SW480 (cell line): Measurements from ENCODE around the gene VOPP1.

Source experiments
- DNase-seq: peaks from one replicate; pipeline ENCODE4 v3.0.0-alpha.2; 2016; ENCODE audit warnings: low spot score

VOPP1 gene

DNA sequence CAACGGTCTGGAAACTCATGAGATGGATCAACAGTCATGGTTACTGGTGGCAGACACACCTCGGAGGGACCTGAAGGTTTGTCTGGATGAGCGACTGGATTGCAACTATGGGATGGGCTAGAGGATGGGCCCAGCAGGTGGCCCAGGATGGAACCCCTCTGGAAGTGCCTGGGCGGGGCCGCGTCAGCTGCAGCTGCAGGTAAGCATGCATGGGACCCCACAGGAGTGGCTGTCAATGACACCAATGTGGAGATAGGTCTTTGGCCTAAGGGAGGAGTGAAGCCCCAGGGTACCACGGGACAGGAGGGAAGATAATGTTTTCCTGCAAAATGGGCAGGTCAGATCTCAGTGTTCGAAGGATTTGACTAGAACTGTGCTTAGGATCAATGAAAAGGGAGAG is 103.8 kb downstream of the VOPP1 start:
- no peak for DNase-seq

DNA sequence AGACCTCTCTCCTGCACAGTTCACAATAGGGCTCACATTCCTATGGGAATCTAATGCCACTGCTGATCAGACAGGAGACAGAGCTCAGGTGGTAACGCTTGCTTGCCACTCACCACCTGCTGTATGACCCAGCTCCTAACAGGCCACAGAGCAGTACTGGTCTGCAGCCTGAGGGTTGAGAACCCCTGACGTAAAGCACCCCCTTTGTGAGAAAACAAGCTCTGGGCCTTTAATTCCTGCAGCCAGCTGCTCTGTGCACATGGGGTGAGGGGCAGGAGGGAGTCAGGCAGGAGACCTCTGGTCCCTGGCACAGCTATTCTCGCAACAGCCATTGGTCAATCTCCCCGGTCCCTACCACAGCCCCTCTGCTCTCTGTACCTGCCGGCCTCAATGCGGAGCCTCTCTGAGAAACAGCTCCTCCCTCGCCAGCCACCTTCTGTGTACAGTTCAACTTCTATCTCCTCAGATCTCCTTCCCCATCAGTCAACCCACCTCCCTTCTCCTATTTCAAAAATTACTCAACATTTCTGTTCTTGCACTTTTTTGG is 105.2 kb downstream of the VOPP1 start:
- no peak for DNase-seq

DNA sequence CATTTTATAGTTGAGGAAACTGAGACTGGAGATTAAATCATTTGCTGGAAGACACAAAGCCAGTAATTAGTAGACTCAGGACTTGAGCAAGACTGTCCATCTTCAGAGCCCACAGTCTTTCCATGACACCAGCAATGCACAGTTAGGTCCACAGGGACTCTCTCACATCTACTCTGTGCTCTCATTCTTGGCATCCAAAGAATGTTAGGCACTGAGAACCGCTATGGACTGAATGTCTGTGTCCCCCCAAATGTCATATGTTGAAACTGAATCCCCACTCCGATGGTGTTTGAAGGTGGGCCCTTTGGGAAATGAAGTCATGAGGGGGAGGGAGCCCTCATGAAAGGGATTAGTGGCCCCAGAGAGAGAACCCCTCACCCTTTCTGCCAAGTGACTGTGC is 106.6 kb downstream of the VOPP1 start:
- no peak for DNase-seq

DNA sequence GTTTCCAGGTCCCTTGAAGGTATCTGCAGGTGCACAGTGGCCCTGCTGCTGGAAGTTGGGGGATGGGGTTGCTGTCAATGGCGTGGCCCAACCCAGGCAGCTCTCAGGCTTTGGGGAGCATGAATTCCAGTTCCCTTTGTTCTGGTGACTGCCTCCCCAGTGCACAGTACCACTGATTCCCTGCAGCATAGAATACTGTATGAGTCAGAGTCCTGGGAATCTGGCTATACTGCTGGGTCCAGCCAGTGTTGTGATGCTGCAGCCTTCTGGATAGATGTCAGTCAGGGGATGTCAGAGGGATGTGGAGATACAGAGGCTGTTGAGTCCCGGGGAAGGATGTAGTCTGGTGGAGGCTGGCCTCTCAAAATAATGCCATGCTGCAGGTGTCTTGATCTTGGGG is 107.9 kb downstream of the VOPP1 start:
- DNase-seq, result no peak

DNA sequence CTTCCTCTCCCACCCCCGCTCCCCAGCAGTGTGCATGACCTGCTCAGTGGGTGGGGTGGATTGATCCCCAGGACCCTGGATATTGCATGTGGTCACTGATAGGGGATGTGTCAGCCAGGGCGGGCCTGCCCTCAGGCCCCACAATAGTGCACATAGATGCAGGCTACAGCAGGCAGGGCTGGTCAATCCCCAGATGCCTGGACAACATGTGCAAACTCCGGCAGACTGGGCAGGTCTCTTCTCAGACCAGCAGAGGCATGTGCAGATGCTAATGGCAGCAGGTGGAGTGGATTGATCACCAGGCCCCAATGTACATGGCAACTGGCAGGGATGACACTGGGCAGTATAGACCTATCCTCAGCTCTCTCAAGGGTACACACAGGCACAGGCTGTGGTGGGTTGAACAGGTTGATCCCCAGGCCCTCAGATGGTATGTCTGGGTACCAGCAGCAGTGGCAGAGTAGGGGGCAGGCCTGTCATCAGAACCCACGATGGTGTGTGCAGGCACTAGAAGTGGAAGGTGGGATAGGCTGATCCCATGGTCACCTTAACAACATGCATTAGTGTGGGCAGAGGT is 108.5 kb downstream of the VOPP1 start:
- DNase-seq, result no peak

DNA sequence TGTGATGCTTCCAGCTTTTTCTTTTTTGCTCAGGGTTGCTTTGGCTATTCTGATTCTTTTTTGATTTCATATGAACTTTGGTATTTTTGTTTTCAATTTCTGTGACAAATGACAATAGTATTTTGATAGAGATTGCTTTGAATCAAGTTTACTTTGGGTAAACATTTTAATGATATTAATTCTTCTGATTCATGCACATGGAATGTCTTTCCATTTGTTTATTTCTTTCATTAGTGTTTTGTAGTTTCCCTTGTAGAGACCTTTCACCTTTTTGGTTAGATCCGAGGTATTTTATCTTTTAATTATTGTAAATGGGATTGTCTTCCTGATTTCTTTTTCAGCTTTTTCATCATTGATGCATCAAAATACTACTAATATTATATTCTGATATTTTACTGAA is 114.0 kb downstream of the VOPP1 start:
- DNase-seq, result no peak

DNA sequence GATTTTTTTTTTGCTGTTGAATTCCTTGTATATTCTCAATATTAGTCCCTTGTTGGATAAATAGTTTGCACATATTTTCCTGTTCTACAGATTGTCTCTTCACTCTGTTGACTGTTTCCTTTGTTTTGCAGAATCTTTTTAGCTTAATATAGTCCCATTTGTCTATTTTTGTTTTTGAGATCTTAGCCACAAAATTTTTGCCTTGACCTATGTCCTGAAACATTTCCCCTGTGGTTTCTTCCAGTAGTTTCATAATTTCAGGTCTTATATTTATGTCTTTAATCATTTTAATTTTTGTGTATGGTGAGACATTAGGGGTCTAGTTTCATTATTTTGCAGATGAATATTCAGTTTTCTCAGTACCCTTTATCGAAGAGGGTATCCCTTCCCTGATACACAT is 114.5 kb downstream of the VOPP1 start:
- DNase-seq, result no peak

DNA sequence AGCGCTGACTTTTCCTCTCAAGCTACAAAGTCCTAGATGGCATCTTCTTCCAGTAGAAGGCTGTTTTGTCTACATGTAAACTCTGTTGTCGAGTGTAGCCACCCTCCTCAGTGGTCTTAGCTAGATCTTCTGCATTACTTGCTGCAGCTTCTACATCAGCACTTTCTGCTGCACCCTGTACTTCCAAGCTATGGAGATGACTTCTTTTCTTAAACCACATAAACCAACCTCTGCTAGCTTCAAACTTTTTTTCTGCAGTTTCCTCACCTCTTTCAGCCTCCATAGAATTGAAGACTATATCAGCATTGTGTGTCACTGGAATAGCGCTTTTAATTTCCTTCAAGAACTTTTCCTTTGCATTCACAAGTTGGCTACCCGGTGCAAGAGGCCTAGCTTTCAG is 119.3 kb downstream of the VOPP1 start:
- no peak for DNase-seq

DNA sequence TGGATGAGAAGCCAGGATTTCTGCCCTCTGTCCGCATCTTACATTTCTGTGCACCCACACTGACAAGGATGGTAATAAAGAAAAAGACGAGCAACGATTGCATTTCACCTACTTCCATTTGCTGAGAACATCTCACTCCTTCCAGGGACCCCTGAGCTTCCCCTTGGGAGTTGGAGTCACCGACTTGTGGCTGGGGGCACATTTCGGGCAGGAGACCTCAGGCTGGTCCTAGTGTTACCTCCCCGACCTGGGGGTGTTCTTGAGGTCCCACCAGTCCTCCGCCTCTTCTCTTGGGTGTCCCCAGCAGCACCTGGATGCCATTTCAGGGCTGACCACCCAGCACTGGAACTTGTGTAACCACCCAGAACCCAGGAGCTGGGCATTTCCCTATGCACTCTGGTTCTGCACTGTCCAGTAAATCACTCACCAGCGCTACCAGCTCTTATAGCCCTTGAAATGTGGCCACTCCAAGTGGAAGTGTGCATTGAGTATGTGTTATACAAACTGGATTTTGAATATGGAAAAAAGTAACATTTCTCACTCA is 122.2 kb downstream of the VOPP1 start:
- DNase-seq, result no peak

DNA sequence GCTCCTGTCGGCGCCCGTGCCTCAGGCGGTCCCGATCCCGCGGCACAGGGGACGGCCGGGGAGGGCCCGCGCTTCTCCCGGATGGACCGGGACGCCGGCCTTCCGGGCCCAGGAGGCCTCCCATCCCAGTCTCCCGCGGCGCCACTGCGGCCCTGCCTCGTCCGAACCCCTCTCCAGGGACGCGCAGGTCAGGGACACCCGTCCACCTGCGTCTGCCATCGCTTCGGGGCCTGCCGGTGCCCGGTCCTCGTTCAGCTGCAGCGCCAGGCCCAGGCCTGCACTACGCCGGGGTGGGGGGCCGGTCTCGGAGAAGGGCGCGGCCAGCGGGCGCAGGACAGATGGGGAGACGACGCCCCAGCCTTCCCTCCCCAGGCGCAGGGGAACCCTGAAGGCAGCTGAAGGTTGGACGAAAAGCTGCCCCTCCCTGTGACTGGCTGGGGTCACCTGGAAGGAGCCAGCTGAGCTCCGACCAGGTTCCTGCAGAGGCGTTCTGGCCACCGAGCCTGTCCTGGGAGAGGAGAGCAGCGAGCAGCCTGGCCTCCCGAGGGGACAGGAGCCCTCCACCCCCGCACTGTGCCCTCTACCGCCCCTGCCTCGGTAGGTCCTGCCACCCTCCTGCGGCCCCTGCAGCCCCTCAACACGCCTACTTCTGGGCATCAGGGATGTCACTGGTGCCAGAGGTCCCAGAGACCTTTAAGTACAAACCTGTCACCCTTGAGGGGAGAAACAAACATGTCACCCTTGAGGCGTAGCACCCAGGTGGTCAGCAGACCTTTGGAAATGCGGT is 122.9 kb downstream of the VOPP1 start:
- DNase-seq, result no peak

DNA sequence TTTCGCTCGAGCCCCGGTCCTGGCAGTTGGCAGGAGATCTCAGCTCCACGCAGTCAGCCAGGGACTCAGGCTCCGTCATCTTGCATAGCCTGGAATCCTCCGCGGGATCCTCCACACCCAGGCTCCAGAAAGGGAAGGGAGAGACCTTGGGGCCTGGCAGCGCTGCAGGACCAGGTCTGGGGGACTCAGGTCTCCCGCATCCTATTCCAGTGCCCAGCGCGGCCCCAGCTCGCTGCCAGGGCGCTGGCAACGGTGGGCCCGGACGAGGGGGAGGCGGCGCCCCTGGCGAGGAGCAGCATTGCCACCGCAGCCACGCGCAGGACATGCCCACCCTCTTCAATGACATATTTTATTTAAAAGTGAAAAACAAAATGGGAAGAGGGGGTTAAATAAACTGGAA is 123.8 kb downstream of the VOPP1 start:
- DNase-seq, result no peak

DNA sequence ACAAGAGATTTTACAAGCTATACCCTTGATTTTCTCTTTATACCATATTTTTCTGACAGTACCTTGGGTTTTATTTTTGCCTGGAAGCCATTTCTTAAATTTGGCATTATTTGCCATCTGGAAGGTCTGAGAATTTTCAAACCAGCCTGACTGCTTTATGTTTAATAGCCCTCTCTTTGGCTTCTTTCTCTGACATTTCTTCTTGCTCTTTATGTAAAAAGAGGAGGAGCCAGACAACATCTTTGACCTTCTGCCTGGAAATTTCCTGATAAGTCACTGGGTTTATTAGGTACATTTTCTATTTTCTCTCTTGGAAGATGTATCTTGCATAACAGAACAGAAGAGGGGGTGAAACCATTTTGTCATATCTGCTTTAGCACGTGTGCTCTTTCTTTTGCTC is 127.5 kb downstream of the VOPP1 start:
- no peak for DNase-seq

DNA sequence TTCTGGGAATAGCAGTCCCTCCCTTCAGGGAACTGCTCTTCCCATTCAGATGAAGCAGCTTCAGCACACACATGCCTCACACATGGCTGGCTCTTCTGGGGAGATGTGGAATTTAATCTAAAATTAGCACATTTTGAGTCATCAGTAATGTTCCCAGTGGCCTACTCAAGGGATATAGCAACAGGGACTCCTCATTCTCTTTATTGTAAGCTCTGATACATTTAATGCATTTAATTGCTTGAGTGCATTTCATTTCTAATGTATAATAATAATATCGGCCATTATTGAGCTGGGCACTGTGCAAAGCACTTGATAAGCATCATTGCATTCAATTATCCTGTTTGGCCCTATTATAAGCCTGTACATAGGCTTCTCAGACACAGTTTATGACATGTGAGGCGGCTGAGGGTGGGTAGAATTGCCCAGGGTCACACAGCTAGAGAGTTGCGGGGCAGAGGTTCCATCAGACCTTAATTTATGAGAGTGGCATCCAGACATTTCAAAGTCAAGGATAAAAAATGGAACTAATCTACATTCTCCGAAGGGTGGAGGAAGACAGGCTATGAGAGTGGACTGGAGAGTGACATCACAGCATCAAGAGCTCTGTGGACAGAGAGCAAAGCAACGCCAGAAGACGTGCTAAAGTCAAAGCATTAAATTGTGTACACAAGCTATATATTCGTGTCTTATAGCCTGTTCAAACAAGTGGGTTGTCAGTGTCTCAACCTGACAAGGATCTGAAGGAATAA is 130.4 kb downstream of the VOPP1 start:
- no peak for DNase-seq

DNA sequence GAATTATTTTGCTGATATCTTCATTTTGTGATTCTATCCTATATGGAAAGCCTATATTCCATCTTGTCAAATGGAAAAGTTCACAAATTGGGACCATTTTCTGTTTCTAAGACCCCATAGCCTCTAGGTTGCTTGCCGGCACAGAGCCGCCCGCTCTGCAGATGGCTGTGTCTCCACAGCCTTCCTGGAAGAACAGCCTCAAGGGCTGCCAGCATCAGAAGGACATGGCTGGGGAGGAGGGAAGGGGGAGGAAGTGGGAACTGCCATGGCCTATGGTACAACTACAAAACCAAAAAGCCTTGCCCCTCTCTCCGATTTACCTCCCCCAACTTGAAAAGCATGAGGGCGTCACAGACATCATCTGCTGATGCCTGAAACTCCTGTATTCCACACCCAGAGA is 131.3 kb downstream of the VOPP1 start:
- DNase-seq, result no peak

DNA sequence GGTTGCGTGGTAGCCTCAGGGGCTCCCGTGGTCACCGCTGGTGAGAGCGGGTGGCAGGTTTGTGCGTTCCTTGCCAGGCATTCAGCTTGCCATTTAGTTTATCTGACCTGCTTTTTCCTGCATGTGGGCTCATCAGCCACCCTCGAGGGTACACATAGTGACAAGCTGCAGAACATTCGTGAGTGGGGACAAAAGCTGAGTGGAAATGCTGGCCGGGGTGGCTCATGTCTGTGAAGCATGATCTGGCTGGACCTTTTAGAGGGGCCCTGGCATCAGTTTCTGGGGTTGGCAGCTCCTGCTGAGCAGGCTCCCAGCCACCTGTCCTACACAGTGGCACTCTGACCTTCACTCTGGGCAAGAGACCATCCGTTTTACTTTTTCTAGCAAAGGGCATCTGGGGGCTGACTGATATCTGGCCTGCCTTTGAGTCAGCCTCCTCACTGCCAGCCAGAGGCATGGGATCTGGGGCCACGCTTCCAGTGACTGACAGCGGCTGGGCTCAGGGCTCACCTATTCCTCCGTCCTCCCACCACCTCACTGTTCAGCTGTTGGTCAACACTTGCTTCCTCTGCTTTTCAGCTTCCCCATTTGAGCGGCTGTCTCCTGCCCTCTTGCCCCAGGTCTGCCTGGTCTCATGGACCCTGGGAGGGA is 132.1 kb downstream of the VOPP1 start:
- no peak for DNase-seq

DNA sequence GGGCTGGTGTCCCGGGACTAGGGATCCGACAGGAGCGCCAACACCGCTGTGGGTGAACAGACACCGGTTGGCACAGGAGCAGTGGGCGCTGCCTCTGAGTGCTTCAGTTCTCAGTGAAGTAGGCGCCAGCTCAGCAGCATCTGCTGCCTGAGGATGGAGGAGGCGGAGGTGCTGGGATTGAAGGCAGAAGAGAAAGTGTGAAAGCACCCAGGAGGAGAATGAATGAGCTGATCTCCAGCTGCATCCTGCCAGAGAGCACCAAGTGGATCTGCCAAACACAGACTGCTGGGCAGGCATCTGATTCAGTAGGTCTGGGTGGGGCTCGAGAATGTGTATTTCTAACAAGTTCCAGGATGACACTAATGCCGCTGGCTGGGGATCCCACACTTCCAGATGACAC is 132.7 kb downstream of the VOPP1 start:
- DNase-seq, result no peak

DNA sequence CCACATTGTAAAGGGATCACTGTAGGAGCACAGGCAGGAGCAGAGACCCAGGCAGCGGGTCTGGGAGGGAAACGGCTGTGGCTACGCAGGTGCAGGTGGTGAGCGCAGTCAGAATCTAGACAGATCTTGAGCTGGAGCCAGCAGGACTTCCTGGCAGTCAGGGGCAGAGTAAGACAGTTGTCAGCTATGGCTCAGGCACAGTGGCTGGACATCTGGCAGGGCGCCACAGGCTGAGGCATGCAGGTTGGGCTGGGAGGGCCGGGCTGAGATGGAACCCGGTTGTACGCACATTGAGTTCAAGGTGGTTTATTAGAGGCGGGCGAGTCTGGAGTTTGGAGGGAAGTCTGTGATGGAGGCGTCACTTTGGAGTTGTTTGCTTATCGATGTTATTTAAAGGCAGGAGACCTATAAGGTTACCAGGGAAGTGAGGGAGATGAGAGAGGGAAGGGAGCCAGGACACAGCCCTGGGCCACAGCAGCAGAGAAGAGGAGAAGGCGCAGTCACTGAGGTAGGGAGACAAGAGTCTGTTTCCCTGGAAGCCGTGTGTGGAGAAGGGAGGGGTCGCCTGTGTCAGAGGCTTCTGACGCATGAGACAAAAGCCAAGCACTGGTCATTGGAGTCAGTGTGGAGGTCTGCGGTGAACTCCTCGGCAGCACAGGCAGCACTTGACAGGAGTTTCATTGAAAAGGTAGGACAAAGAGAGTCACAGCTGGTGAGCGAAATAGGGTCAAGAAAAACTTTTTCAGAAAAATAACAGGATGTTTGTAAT is 133.4 kb downstream of the VOPP1 start:
- no peak for DNase-seq

DNA sequence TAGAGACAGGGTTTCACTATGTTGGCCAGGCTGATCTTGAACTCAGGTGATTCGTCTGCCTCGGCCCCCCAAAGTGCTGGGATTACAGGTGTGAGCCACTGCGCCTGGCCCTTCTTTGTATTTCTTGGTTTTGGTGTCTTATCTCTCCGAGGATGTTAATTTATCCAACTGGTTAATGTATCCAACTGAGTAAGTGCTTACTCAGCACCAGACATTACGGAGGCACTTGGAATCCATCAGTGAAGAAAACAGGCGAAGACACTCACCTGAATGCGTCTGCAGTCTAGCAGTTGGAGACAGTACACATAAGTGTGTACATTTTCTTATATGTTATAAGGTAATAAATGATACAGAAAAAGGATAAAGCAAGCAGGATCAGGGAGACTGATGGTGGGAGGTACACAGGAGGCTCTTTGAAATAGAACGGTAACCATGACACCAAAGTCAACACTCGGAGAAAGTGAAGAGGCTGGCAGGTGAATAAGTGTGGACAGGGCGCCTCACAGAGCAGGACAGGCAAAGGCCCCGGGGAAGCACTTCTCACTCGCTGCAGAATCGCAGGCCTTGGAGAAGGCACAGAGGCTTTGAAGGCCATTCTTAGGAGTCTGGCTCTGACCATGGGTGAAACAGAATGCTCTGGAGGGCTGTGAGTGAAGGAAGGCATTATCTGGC is 134.1 kb downstream of the VOPP1 start:
- no peak for DNase-seq

DNA sequence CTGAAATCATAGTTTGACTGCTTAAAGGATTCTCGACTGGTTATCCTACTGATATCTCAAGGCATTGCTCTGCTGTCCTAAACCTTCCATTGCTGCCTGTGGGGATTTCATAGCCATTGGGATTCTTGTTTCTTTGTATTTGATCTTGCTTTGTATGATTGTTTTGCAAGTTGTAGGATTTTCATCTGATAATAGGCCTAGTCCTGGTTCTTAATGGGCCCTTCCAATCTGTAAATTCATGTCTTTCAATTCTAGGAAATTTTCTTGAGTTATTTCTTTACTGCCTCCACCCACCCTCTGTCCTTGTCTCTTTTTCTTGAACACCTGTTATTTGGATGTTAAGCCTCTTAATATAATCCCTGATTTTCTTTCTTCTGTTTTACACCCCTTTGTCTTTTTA is 134.9 kb downstream of the VOPP1 start:
- no peak for DNase-seq

DNA sequence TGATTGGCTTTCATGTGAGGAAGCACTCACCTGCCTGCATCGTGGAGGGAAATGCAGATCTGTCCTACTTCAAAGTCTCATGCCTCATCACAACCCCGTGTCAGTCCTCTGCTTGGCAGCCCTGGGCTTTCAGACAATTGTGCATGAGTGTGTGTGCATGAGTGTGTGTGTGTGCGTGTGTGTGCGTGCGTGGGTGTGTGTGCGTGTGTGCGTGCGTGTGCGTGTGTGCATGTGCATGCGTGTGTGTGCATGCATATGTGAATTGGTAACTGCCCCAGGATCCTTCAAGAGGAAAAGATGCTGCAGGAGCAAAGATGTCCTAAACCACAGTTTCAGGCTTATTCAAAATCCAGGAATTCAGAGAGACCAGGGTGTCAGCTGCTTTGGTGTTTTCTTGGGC is 135.8 kb downstream of the VOPP1 start:
- no peak for DNase-seq

DNA sequence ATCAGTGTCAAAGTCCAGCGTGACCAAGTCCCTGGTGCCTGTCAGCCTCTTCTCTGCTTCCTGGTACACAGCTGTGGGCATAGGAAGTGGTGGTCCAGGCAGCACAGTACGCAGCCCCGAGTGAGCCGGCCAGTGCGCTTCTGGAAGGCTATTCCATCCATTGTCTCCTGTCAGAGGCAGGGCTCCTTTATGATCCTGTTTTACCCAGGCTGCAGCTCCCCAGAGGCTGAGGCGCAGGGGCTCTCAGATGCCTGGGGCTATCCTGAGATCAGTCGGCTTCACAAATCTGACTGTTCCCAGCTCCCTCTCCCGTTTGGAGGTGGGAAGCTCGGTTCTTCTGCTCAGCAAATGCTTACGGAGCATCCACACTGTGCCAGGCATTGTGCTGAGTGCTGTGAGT is 136.8 kb downstream of the VOPP1 start:
- DNase-seq, result no peak
